GM12878 (cell line): ENCODE data around the gene B4GALT7.

Experiments
- CREB1 ChIP-seq: IDR thresholded peaks from 2 replicates; pipeline ENCODE4 v1.6.1; 2012; ENCODE audit warnings: low read depth, mild to moderate bottlenecking, inconsistent platforms
- EGR1 ChIP-seq, 2 experiments: IDR thresholded peaks; 1 replicate in 1 of 2; 2 replicates in 1 of 2; pipeline ENCODE4 v1.6.1; 2011 to 2012; ENCODE audit warnings: low read depth in 2 of 2, low read length in 2 of 2, borderline replicate concordance in 1 of 2, mild to moderate bottlenecking in 1 of 2, moderate library complexity in 1 of 2
- HDAC2 ChIP-seq: fragments of 200-600 bp; sonication (generic); IDR thresholded peaks from 2 replicates; pipeline ENCODE4 v1.6.1; 2017
- HDGF ChIP-seq: fragments of 450-650 bp; IDR thresholded peaks from 2 replicates; pipeline ENCODE4 v1.6.1; 2016; ENCODE audit warnings: antibody characterized with exemption
- IKZF1 ChIP-seq: fragments of 450-650 bp; conservative IDR thresholded peaks from 2 replicates; pipeline ENCODE4 v1.6.1; 2017; ENCODE audit warnings: antibody characterized with exemption, mild to moderate bottlenecking
- KDM1A ChIP-seq: fragments of 200-600 bp; sonication (generic); IDR thresholded peaks from 2 replicates; pipeline ENCODE4 v1.6.1; 2016; ENCODE audit warnings: borderline replicate concordance
- NBN ChIP-seq: fragments of 450-650 bp; IDR thresholded peaks from 2 replicates; pipeline ENCODE4 v1.6.1; 2016
- POLR2AphosphoS5 ChIP-seq: IDR thresholded peaks from 2 replicates; pipeline ENCODE4 v1.6.1; 2011; ENCODE audit warnings: mild to moderate bottlenecking, low read length, inconsistent platforms
- RCOR1 ChIP-seq: conservative IDR thresholded peaks from 2 replicates; pipeline ENCODE4 v1.6.1; 2012; ENCODE audit warnings: low read depth, low read length, improper control_type of control experiment
- USF2 ChIP-seq: IDR thresholded peaks from 2 replicates; pipeline ENCODE4 v1.6.1; 2011; ENCODE audit warnings: low read depth, low read length, improper control_type of control experiment, borderline replicate concordance
- ZNF24 ChIP-seq: fragments of 450-650 bp; IDR thresholded peaks from 2 replicates; pipeline ENCODE4 v1.6.1; 2017; ENCODE audit warnings: antibody characterized with exemption, mild to moderate bottlenecking
- TF ChIP-seq, protein P1 (sequence below): IDR thresholded peaks from 2 replicates; pipeline ENCODE4 v1.6.1; 2012; ENCODE audit warnings: low read depth, low read length, improper control_type of control experiment
- TF ChIP-seq, protein P2 (sequence below), 3 experiments: IDR thresholded peaks in 2 of 3; conservative IDR thresholded peaks in 1 of 3; 2 replicates each; pipeline ENCODE4 v1.5.1; 2011; ENCODE audit warnings: low read depth in 3 of 3, low read length in 3 of 3, mild to moderate bottlenecking in 3 of 3, control low read depth in 2 of 3, moderate library complexity in 2 of 3, inconsistent platforms in 1 of 3, mixed read lengths in 1 of 3; ENCODE audit not compliant: control insufficient read depth in 2 of 3, insufficient read depth in 1 of 3; ENCODE audit errors: extremely low read depth in 1 of 3

DNA sequence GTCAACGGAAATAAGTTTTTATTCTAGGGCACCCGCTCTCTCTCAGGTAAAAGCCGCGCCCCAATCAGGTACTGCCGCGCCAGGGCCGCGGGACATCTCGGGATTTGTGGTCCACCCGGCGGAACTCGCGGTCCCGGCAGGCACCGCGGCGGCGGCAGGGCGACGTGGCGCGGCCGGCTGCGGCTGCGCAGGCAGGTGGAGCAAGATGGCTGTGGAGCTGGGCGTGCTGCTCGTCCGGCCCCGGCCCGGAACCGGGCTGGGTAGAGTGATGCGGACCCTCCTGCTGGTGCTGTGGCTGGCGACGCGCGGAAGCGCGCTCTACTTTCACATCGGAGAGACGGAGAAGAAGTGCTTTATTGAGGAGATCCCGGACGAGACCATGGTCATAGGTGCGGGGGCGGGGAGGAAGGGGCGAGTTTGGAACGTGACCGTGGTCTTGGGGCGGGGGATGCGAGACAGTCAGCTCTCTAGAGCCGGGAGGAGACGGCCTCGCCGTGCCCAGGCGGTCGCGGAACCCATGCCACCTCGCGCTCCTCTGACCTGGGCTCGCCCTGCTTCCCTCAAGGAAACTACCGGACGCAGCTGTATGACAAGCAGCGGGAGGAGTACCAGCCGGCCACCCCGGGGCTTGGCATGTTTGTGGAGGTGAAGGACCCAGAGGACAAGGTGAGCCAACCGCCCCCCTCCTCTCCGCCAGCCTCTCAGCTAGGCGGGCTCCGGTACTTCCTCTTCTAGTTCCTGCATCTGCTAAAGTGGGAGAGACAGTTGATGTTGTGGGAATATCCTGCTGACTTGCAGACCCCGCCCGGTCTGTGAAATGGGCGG is 7.7 kb upstream of the B4GALT7 start, which contains the start of gene TMED9:
- TF ChIP-seq HDAC2, result no peak
- peak; percentile 82 for TF ChIP-seq CREB1
- TF ChIP-seq EGR1 (IDR thresholded peaks at IDR 0.05; ENCODE audit: borderline replicate concordance in 1 of 2, low read depth in 2 of 2, low read length in 2 of 2), result peak; percentile 44 to 81
- TF ChIP-seq, protein P1, sequence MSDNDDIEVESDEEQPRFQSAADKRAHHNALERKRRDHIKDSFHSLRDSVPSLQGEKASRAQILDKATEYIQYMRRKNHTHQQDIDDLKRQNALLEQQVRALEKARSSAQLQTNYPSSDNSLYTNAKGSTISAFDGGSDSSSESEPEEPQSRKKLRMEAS, result peak; percentile 36
- TF ChIP-seq NBN, result 0 out of 2 replicates have a peak, but pooled peaks have one; percentile 21
- TF ChIP-seq, protein P2, sequence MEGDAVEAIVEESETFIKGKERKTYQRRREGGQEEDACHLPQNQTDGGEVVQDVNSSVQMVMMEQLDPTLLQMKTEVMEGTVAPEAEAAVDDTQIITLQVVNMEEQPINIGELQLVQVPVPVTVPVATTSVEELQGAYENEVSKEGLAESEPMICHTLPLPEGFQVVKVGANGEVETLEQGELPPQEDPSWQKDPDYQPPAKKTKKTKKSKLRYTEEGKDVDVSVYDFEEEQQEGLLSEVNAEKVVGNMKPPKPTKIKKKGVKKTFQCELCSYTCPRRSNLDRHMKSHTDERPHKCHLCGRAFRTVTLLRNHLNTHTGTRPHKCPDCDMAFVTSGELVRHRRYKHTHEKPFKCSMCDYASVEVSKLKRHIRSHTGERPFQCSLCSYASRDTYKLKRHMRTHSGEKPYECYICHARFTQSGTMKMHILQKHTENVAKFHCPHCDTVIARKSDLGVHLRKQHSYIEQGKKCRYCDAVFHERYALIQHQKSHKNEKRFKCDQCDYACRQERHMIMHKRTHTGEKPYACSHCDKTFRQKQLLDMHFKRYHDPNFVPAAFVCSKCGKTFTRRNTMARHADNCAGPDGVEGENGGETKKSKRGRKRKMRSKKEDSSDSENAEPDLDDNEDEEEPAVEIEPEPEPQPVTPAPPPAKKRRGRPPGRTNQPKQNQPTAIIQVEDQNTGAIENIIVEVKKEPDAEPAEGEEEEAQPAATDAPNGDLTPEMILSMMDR (IDR thresholded peaks at IDR 0.05 in 2 of 3, conservative IDR thresholded peaks at IDR 0.05 in 1 of 3; ENCODE audit: control insufficient read depth in 2 of 3, extremely low read depth in 1 of 3, insufficient read depth in 1 of 3, low read depth in 3 of 3, low read length in 3 of 3), result no peak; a peak in 1 of 6 replicates
- TF ChIP-seq ZNF24, result no peak
- TF ChIP-seq POLR2AphosphoS5, result peak; percentile 95
- TF ChIP-seq RCOR1, result peak; percentile 94; the same call in 1 of the 2 replicates
- 0 out of 2 replicates have a peak, but pooled peaks have one; percentile 16 for TF ChIP-seq HDGF
- no peak for TF ChIP-seq USF2
- TF ChIP-seq KDM1A, result no peak
- TF ChIP-seq IKZF1, result peak; percentile 95
